HG03460 (cell line): Measurements from ENCODE around the gene FSD1L.
"Not testable (repeated sequence)": the region's sequence is repeated elsewhere in the genome, so short reads cannot be mapped to it uniquely, and the experiment has no call there.

Experiments
- ATAC-seq: cut with Tn5 transposase; IDR thresholded peaks from one replicate; pipeline ENCODE4 v1.9.1; 2021; ENCODE audit not compliant: unreplicated experiment

FSD1L gene

DNA sequence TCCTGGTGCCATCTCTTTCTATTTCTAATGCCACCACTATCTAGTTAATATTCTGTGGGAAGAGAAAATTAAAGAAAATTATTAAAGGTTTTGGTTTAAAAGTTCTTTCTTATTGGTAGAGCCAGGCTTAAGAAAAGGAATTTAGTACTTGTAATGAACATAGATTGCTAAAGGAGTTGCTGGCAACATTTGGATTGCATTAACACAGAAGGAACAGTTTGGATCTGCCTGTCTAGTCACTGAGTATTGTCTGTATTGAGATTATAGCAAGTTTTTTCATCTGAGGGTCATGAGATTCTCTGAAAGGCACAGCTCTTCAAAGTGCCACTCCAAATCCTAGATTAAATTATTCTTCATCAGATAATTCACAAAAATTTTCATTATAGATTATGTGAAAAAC lies 32.0 kb downstream of the FSD1L start:
- no peak for ATAC-seq

DNA sequence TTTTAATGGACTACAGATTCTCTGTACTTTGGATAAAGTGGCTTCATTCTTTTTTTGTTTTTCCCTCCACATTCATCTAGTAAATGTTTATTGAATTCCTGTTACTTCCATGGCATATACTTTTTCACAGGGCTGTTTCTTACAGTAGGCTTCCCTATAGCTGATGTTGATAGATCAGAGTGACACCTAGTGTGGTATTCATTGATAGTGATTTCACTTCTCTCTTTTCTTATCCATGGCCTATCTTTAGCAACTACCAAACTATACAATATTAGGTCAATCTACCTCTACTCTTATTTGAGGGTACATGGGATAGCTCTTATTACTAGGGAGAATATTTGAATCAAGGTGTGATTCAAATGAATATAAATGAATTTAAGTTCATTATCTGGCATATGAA lies 35.8 kb downstream of the FSD1L start:
- peak; percentile 84 for ATAC-seq

DNA sequence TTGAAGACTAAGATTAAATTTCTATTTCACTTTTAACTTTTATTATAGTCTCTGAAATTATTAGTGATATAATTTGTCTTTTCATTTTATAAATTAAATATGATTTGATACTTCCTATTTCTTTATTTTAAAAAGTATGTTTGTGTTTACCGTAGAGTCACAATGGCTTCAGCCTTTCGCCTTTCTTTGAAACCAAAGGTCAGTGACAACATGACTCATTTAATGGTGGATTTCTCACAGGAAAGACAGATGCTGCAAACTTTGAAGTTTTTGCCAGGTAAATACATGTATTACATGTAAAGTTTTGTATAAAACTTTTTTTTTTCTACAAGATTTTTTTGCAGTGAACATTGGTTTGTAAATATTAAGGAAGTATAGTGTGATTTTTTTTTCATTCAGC lies 36.4 kb downstream of the FSD1L start:
- no peak for ATAC-seq

DNA sequence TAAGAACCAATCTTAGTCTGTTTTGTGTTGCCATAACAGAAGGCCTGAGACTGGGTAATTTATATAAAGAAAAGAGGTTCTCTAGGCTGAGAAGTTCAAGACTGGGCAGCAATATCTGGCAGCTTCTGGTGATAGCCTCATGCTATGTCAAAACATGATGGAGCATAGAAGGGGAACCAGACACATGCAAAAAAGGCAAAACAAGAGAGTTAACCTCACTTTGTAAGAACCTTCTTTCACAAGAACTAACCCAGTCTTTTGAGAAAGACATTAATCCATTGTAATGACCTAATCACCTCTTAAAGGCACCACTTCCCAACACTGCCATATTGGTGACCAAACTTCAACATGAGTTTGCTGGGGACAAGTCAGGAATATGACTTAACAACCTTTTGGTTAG lies 37.3 kb downstream of the FSD1L start:
- no peak for ATAC-seq

DNA sequence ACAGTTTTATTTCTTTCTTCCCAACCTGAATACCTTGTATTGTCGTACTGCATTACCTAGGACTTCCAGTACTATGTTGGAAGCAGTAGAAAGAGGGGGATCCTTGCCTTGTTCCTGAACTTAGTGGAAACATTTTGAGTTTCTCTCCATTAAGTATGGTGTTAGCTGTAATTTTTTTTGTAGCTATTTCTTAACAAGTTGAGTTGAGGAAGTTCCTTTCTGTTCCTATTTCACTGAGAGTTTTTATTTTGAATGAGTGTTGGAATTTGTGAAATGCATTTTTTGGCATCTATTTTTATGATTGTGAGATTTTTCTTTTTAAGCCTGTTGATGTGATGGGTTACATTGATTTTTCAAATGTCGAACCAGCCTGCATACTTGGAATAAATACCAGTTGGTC lies 49.0 kb downstream of the FSD1L start:
- no peak for ATAC-seq

DNA sequence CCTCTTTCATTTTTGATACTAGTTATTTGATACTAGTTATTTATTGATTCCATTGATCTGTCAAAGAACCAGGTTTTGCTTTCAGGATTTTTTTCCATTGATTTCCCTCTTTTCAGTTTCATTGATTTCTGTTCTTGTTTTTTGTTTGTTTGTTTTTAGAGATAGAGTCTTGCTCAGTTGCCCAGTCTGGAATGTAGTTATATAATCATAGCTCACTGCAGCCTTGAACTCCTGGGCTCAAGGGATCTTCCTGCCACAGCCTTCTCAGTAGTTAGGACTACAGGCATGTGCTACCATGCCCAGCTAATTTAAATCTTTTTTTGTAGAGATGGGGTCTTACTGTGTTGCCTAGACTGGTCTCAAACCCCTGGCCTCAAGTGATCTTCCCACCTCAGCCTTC lies 49.9 kb downstream of the FSD1L start:
- ATAC-seq = no peak

DNA sequence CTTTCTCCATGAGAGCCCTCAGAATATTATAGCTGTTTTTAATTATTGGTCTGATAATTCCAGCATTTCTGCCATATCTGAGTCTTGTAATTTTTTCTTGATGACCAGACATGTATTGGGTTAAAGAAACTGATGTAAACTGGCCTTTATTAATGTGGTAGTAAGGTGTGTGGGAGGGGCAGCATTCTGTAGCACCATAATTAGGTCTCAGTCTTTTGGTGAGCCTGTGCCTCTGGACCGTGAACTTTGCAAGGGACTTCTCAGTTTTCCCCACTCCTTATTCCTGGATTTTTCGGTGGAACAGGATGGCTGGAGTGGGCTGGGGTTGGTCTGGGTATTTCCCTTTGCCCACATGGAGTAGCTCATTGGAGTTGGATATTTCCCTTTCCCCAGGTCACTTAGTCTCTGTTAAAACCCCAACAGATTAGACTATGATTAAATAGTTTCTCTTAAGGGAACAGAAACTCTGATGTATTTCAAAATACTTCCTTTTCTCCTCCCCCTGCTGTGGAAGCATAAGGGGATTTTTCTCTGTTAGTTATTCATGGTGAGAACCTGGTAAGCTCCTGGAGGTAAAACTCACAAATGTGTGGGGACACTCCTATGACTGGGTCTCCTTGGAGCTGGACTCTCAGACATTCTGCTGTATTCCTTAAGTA lies 52.4 kb downstream of the FSD1L start:
- peak; percentile 78 for ATAC-seq

DNA sequence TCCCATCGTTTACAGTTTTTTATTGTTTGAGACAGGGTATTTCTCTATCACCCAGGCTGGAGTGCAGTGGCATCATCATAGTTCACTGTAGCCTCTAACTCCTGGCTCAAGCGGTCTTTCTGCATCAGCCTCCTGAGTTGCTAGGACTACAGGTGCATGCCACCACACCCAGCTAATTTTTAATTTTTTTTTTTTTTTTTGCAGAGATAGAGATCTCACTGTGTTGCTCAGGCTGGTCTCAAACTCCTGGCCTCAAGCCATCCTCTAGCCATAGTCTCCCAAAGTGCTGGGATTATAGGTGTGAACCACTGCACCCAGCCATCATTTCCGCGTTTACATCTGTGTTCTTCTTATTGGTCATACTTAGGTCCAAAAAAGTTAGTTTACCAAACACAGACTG lies 53.6 kb downstream of the FSD1L start:
- ATAC-seq = no peak

DNA sequence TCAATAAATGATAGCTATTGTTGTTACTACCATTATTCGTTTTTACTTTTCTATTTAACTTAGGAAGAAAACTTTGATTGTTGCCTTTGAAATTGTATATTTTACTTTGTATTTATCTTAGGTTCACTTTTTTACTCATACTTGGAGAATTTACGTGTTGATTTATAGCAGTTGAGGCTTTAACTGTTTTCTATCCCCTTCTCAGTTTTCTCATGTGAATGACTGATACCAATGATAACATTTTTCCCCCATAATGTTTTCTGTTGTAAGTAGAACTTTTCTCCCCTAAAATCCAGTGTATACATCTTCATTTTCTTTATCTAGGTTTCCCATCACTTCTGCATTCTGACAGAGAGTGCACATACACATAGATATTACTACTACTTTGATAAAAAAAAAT lies 54.4 kb downstream of the FSD1L start:
- ATAC-seq = no peak

DNA sequence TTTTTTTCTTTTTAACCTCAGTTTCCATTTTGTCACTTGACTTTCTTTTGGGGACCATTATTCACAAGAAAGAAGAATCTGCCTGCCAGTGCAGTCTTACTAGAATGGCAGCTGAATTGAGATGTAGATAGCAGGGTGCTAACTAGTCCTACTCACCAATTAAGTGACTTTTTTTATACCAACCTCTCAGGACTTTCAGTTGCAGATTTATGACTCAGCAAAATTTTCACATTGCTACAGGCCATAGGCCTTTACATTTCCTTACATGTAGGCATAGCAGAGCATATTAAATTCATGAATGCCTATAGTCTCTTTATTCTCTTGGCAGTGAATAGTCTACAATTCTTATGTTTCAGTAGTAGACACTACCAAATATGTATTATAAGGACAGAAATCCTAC lies 56.0 kb downstream of the FSD1L start:
- peak; percentile 29 for ATAC-seq

DNA sequence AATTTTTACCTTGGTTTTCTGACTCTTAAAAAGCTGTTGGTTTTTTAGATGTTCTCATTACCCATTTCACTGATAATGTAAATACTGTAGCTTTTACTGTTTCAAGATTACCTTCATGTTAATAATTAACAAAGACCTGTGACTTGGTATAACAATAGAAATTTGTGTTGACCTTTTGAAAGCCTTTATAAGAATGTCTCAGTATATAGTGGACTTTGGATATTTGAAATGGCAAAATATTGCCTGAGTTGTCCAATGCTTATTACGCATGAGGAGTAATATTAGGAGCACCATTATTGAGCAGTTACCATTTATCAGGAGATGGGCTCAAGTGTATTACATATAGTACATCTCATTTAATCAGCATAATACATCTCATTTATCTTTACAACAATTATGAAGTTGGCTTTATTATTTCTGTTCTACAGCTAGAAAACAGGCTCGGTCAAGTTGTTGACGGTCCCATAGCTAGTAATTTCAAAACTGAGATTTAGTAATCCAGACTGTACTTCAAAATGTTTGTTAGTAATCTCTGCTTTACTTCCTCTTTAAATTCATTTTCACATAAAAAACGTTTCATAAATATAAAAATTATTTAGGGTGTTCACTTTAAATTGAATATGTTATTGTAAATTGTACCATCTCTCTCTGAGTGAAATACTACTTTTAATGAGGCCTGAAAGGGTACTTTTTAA lies 59.4 kb downstream of the FSD1L start:
- no peak for ATAC-seq

DNA sequence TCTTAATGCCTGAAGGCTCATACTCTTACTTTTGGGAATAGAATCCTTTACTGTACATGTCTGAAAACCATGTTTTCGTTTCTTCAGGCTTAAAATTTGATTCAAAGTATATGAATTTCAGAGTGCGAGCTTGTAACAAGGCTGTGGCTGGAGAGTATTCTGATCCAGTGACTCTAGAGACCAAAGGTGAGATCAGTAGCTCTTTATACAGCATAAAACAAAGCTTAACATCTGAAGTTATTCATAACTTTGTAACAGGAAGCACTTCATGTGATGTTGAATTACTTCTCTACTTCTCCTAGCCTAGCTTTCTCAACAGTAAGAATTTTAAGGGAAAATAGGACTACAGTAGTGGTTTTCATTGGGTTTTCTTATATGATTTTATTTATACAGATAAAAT lies 60.7 kb downstream of the FSD1L start:
- no peak for ATAC-seq

DNA sequence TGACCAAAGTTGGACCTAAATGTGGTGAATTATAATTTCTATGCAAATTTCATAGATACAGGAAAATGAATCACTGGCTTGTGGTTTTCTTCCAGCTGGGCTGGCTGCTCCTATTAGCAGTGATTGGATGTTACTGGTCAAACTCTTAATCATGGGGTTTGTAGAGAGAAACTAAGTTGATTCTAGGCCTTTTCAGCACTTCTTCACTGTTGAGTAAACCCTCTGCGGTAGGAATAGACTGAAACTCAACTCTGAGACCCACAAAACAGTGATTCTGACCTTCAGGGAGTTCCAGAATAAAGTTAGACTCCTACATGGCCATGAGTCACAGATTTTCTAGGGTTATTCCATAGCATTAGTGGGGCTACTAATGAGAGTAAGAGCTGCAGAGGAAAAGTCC lies 62.2 kb downstream of the FSD1L start:
- peak; percentile 75 for ATAC-seq

DNA sequence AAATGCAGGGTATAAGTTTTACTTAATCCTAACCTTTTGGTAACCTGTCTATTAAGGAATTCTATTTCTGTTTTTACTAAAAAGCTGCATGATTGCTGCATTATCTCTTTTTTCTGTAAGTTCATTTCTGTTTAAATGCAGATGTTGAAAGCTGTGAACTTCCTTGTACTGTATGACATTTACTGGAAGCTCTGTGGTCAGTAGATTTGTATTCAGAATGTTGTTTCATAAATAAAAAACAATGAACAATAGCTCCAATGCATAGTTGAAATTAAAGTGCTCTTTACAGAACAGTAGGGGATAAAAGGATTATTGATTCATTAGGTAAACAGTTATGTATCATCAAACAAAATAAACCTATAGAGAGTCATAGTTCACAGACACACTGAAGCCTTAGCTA lies 63.6 kb downstream of the FSD1L start:
- ATAC-seq = no peak

DNA sequence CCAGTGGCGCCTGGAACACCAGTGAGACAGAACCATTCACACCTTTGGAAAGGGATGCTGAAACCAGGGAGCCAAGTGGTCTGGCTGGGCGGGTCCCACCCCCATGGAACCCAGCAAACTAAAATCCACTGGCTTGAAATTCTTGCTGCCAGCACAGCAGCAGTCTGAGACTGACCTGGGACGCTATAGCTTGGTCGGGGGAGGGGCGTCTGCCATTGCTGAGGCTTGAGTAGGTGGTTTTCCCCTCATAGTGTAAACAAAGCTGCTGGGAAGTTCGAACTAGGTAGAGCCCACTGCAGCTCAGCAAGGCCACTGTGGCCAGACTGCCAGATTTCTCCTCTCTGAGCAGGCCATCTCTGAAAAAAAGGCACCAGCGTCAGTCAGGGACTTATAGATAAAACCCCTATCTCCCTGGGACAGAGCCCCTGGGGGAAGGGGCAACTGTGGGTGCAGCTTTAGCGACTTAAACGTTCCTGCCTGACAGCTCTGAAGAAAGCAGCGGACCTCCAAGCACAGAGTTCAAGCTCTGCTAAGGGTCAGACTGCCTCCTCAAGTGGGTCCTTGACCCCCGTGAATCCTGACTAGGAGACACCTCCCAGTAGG lies 68.1 kb downstream of the FSD1L start:
- ATAC-seq = no peak

DNA sequence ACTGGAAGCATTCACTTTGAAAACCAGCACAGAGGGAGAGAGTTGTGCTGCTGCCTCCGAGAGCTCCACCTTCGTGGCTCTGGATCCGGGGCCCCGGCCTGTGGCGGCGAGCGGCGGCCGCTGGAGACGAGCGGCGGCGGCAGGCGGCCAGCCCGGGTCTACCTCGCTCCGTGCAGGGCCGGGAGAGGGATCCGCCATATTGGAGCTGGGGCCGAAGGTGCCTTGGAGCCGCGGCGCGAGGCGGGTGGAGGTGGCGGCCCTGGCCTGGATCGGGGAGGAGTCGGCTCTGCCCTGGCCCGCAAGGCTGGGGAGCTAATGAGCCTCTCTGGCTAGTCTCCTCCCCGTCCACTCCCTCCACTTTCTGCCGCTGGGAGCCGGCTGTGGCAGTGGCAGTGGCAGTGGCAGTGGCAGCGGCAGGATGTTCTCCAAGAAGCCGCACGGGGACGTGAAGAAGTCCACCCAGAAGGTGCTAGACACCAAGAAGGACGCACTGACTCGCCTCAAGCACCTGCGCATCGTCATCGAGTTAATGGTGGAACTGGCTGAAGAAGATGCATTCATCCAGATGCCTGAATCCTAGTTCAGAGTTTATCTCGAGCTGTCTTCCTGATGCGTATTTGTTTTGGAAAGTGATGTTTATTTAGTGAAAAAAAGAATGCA lies 72.0 kb downstream of the FSD1L start:
- ATAC-seq = peak; percentile 58

DNA sequence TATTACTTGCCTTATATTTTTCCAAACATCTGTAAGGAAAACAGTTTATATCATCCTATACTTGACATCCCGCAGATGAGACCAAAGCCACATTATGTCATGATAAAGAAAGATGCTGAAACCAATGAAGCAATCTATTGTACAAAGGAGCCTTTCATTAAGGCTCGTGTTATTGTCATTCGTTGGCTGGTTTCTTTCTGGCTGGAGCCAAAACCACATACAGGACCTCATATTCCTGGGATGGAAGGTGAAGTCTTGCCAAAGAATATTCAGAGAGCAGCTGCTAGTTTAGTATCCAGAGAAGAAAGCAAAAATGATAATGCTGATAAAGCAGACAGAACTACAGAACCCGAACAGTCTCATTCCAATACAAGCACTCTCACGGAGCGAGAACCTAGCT lies 73.2 kb downstream of the FSD1L start:
- ATAC-seq = not testable (repeated sequence)

DNA sequence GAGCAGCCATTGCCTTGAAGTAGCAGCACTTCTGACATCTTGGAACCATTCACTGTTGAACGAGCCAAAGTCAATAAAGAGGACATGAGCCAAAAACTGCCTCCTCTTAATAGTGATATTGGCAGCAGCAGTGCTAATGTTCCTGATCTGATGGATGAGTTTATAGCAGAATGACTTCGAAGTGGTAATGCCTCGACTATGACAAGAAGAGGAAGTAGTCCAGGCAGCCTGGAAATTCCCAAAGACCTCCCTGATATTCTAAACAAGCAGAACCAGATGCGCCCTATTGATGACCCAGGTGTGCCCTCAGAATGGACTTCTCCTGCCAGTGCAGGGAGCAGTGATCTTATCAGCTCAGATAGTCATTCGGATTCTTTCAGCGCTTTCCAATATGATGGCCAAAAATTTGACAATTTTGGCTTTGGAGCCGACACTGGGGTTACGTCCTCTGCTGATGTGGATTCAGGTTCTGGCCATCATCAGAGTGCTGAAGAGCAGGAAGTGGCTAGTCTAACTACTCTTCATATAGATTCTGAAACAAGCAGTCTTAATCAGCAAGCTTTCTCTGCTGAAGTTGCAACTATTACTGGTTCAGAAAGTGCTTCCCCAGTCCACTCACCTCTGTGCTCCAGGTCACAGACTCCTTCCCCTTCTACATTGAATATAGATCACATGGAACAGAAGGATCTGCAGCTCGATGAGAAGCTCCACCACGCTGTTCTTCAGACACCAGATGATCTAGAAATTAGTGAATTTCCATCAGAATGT lies 75.0 kb downstream of the FSD1L start:
- peak; percentile 76 for ATAC-seq

DNA sequence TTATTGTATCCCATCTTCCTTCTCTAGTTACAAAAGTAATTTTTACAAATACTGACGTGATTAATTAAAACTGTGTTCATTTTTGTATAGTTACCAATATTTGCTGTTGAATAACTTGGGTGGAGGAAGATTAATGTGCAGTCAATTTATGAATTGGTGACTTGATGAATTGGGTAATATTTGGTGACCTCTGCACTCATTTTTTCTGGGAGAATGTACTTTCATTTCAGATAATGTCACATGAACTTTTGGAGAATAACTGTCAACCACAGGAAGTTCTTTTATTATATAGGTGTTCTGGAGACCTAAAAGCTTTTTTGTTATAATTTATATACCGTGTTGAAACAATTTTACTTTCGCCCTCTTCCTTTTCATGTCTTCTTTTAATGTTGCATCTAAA lies 83.7 kb downstream of the FSD1L start:
- no peak for ATAC-seq

DNA sequence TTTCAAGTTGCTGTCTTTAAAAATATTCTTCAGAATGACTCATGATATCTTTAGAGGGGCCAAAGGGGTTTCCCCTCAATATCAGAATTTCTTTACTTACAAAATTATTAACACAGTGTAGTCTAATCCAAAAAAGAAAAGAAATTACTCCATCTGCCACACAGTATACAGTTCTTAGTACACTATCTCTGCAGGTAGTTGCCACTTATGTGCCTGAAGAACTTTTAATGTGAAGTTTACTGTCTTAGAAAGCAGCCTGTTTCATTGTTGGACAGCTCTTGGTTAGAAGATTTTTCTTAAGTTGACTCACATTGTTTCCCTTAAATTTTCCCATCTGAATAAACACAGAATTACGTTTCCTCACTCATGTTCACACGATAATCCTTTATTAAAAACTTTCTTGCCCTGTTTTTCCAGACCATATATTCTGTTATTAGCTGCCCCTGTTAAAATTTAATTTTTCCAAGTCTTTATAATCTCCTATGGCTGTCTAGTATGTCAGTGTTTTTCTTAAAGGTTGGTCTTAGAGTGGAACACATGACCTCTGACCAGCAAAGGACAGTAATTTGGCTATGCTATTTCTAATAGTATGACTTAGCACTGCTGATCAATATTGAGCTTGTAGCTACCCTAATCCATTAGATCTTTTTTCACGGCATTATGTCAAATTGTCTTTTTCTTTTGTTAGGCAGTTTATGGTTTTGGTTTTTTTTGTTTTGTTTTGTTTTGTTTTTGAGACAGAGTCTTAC lies 88.3 kb downstream of the FSD1L start:
- ATAC-seq = no peak

DNA sequence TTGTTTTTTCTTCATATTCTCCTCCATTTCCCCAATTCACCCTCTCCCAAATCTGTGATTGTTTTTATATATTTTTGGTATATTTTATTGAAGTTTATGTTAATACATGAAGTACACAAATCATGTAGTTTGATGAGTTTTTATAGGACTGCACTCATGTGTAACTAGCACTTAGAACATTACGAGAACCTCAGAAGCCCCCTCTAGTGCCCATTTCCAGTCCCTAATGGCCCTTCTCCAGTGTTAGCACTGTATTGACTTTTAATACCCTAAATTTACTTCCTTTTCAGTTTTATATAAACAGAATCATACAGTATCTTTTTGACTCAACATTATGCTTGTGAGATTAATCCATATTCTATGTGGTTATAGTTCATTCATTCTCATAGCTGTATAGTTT lies 91.6 kb downstream of the FSD1L start:
- no peak for ATAC-seq
